ENCODE results near the gene FBLN5. TPM values are rescaled to one million over a fixed set of nuclear protein-coding genes. Genes with fewer than 3 reads are reported as not detected.
"Not testable (repeated sequence)": the region's sequence is repeated elsewhere in the genome, so short reads cannot be mapped to it uniquely, and the experiment has no call there.

The FBLN5 gene
- total RNA-seq, 1 experiment from 2014 or later: 0.23 TPM

DNA sequence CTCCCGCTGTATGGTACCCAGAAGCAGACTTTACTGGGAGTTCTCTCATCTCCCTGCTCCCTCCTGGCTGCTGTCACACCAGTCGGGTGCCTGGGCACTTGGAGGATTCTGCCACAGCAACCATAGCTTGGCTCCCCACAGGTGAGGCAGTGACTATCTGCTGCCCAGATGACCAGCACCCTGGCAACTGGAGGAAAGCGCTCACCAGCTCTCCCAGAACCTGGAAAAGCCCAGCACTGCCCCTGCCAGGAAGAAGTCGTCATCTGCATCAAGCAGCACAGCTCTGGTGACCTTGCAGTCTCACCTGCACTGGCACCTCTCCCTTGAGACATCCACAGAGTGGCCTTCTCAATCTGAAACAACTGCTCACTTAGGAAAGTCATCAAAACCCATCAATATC, 48.3 kb downstream of the FBLN5 start:
- intact Hi-C loops (cut with micrococcal nuclease; ENCODE audit: unreplicated experiment) (no loop called here), in situ Hi-C loops (cut with HindIII; ENCODE audit: low pct_unique_long_range_greater_than_20kb, low sequenced_read_pairs) (no loop called here)
- no TSS peak for BruUV-seq (replicated peaks)
- Histone ChIP-seq H3K4me1 (ENCODE audit: control insufficient read depth, insufficient read depth, low read length) (no peaks in the 10 kb centered on the region), H3K27me3 (ENCODE audit: control insufficient read depth, insufficient read depth, low read length) (no peaks in the 10 kb centered on the region), H3K9me3 (ENCODE audit: control insufficient read depth, insufficient read depth, low read depth, low read length) (no peaks in the 10 kb centered on the region), H3K27ac (ENCODE audit: low read length) (no peak overlapping the region), H3K36me3 (ENCODE audit: control insufficient read depth, insufficient read depth, low read length) (no peaks in the 10 kb centered on the region), H3K4me3 (ENCODE audit: low read depth in 2 of 2, low read length in 2 of 2) (no peak overlapping the region)
- no peak for TF ChIP-seq TCF7L2 (IDR thresholded peaks at IDR 0.05; ENCODE audit: low read depth, low read length)
- TF ChIP-seq, protein P1, sequence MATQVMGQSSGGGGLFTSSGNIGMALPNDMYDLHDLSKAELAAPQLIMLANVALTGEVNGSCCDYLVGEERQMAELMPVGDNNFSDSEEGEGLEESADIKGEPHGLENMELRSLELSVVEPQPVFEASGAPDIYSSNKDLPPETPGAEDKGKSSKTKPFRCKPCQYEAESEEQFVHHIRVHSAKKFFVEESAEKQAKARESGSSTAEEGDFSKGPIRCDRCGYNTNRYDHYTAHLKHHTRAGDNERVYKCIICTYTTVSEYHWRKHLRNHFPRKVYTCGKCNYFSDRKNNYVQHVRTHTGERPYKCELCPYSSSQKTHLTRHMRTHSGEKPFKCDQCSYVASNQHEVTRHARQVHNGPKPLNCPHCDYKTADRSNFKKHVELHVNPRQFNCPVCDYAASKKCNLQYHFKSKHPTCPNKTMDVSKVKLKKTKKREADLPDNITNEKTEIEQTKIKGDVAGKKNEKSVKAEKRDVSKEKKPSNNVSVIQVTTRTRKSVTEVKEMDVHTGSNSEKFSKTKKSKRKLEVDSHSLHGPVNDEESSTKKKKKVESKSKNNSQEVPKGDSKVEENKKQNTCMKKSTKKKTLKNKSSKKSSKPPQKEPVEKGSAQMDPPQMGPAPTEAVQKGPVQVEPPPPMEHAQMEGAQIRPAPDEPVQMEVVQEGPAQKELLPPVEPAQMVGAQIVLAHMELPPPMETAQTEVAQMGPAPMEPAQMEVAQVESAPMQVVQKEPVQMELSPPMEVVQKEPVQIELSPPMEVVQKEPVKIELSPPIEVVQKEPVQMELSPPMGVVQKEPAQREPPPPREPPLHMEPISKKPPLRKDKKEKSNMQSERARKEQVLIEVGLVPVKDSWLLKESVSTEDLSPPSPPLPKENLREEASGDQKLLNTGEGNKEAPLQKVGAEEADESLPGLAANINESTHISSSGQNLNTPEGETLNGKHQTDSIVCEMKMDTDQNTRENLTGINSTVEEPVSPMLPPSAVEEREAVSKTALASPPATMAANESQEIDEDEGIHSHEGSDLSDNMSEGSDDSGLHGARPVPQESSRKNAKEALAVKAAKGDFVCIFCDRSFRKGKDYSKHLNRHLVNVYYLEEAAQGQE (IDR thresholded peaks at IDR 0.05; ENCODE audit: insufficient read depth in 1 of 2, low read depth in 2 of 2, low read length in 1 of 2): no peak
- no peak for TF ChIP-seq POLR2AphosphoS5 (IDR thresholded peaks at IDR 0.05; ENCODE audit: low read depth, low read length)
- TF ChIP-seq CTCF (IDR thresholded peaks at IDR 0.05): no peak
- no peak for TF ChIP-seq SIN3A (IDR thresholded peaks at IDR 0.05; ENCODE audit: borderline replicate concordance, insufficient read depth, low read depth, low read length)
- CTCF ChIA-PET: no interaction called here
- POLR2A ChIA-PET: interaction anchor here (0.5 to 0.7 kb wide), 2 partner anchors 142 to 283 kb away, joined by 12 to 13 read pairs; no protein-coding TSS in a partner anchor
- DNase-seq (ENCODE audit: low read depth, low spot score) (no peak), ATAC-seq (no peak)

GRCh38 chr14:91898372-91898771, 49.1 kb downstream of the FBLN5 start:
- in situ Hi-C loops (cut with HindIII; ENCODE audit: low pct_unique_long_range_greater_than_20kb, low sequenced_read_pairs) (no loop called here), intact Hi-C loops (cut with micrococcal nuclease; ENCODE audit: unreplicated experiment) (no loop called here)
- BruUV-seq (replicated peaks): no TSS peak
- ChIA-PET CTCF (interaction anchor here (0.7 kb wide), 1 partner anchor 192 kb away, joined by 8 read pairs; no protein-coding TSS in a partner anchor), POLR2A (interaction anchor here (0.7 kb wide), 1 partner anchor 282 kb away, joined by 12 read pairs; no protein-coding TSS in a partner anchor)
- Histone ChIP-seq H3K4me1 (ENCODE audit: control insufficient read depth, insufficient read depth, low read length) (no peaks in the 10 kb centered on the region), H3K9me3 (ENCODE audit: control insufficient read depth, insufficient read depth, low read depth, low read length) (no peaks in the 10 kb centered on the region), H3K27ac (ENCODE audit: low read length) (no peak overlapping the region), H3K4me3 (ENCODE audit: low read depth in 2 of 2, low read length in 2 of 2) (no peak overlapping the region), H3K27me3 (ENCODE audit: control insufficient read depth, insufficient read depth, low read length) (no peaks in the 10 kb centered on the region), H3K36me3 (ENCODE audit: control insufficient read depth, insufficient read depth, low read length) (no peaks in the 10 kb centered on the region)
- TF ChIP-seq POLR2AphosphoS5 (IDR thresholded peaks at IDR 0.05; ENCODE audit: low read depth, low read length) (no peak), TCF7L2 (IDR thresholded peaks at IDR 0.05; ENCODE audit: low read depth, low read length) (no peak), CTCF (IDR thresholded peaks at IDR 0.05) (no peak), SIN3A (IDR thresholded peaks at IDR 0.05; ENCODE audit: borderline replicate concordance, insufficient read depth, low read depth, low read length) (no peak)
- TF ChIP-seq, protein P1 (IDR thresholded peaks at IDR 0.05; ENCODE audit: insufficient read depth in 1 of 2, low read depth in 2 of 2, low read length in 1 of 2): no peak
- no peak for ATAC-seq
- no peak for DNase-seq (ENCODE audit: low read depth, low spot score)

GRCh38 chr14:91897716-91898115, 49.8 kb downstream of the FBLN5 start:
- DNase-seq (ENCODE audit: low read depth, low spot score); in situ Hi-C loops (cut with HindIII; ENCODE audit: low pct_unique_long_range_greater_than_20kb, low sequenced_read_pairs); H3K27me3 ChIP-seq (ENCODE audit: control insufficient read depth, insufficient read depth, low read length); H3K36me3 ChIP-seq (ENCODE audit: control insufficient read depth, insufficient read depth, low read length); H3K4me1 ChIP-seq (ENCODE audit: control insufficient read depth, insufficient read depth, low read length); H3K4me3 ChIP-seq (ENCODE audit: low read depth in 2 of 2, low read length in 2 of 2); CTCF ChIA-PET; H3K27ac ChIP-seq (ENCODE audit: low read length); H3K9me3 ChIP-seq (ENCODE audit: control insufficient read depth, insufficient read depth, low read depth, low read length); BruUV-seq (replicated peaks); POLR2A ChIA-PET; intact Hi-C loops (cut with micrococcal nuclease; ENCODE audit: unreplicated experiment); ATAC-seq: not testable (repeated sequence)

All from Panc1 (cell line).